ENCODE results near the gene AGO4.
"Not testable (repeated sequence)": the region's sequence is repeated elsewhere in the genome, so short reads cannot be mapped to it uniquely, and the experiment has no call there.

Gene AGO4

DNA sequence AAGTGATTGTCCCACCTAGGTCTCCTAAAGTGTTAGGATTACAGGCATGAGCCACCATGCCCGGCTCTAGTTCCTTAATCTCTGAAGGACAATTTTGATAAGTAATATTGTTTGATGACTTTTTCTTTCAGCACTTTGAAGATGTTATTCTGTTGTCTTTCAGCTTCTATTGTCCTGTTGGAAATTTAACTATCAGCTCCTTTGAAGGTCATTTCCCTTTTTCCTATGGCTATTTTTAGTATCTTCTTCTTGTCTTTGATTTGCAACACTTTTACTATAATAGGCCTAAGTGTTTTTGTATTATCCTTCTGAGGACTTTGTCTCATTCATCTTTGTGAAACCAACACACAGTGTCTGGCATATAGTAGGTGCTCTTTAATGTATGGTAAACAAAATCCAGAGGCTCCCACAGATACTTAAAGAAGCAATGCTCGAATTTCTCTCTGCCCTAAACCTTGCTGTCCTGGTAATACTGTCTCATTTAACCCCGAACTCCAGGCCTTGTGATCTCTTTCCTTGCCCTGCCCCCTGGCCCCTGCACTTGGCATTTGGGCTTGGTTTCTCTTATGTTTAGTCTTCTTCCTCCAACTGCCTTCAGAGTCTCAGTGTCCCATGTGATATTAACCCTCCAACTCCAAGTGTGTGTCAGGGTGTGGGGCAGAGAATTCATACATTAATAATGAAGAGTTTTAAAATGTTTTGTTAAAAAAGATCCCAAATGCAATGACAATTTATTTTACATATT, 56.2 kb downstream of the AGO4 start:
- no peak for DNase-seq (ENCODE audit: extremely low read depth in 1 of 2, low read depth in 1 of 2)

DNA sequence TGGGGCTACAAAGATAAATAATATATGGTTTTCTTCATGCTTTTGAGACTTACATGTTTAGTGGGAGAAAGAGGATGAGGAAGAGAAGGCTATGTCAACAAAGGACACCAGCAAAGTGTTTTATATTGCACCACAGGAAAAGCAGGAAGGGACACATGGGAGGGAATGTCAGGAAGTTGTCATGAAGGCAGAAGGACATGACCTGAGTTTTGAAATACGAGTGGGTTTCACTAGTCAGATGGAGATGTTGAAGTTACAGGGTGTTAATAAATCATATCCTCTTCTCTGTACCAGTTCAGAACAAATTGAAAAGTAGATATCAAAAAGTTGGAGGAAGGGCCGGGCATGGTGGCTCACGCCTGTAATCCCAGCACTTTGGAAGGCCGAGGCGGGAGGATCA, 57.0 kb downstream of the AGO4 start:
- DNase-seq (ENCODE audit: extremely low read depth in 1 of 2, low read depth in 1 of 2) = no peak

DNA sequence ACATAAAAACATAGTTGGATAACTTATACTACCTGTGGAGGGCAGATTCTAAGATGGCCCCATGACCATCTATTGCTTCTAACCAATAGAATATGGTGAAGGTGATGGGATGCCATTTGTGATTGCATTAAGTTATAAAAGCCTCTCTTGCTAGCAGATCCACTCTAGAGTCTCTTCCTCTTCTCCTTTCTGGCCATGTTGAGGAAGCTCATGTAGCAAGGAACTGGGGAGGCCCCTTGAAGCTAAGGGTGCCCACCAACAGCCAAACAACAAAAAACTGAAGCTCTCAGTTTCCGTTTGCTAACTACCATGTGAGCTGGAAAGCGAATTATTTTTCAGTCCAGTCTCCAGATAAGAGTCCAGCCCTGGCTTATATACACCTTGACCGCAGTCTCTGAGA, 59.2 kb downstream of the AGO4 start:
- no peak for DNase-seq (ENCODE audit: extremely low read depth in 1 of 2, low read depth in 1 of 2)

DNA sequence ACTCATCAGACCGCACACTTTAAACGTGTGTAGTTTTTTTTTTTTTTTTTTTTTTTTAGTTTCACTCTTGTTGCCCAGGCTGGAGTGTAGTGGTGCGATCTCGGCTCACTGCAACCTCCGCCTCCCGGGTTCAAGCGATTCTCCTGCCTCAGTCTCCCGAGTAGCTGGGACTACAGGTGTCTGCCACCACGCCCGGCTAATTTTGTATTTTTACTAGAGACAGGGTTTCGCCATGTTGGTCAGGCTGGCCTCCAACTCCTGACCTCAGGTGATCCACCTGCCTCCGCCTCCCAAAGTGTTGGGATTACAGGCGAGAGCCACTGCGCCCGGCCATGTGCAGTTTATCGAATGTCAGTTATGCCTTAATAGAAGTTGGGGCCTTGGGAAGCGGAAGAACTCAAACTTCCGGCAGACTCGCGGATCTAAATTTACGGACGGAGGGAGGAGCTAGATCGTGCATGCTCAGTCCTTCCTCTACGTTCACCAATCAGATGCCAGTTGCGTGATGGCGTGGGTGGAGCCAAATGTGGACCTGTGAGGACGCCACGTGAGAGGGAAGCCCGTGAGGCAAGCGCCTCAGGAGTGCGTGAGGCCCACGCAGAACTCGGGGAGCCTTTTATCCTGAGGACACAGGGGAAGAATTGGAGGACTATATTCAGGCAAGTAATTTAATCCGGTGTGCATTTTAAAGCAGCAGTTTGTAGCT, 61.6 kb downstream of the AGO4 start:
- not testable (repeated sequence) for DNase-seq (ENCODE audit: extremely low read depth in 1 of 2, low read depth in 1 of 2)

DNA sequence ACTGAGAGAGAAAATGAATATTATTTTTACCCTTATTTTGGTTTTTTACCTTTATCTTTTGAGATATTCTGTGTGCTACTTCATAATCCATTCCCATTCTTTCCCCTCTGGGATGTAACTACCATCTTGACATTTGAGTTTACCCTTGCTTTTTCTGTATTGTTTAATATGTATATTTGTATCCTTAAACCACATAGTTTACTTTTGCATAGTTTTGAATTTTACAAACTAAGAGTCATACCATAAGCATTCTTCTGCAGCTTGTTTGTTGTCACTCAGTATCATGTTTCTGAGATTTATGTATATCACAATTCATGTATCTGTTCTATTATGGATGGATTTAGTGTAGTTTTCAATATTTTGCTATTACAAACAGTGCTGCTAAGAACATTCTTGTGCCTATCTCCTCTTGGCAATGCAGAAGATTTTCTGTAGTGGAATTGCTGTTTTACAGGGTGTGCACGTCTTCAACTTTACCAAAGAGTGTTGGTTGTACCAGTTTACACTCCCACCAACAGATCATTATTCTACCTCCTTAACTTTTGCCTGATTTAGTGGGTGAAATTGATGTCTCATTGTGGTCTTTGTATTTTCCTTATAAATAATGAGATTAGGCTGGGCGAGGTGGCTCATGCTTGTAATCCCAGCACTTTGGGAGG, 63.0 kb downstream of the AGO4 start:
- DNase-seq (ENCODE audit: extremely low read depth in 1 of 2, low read depth in 1 of 2) = no peak

DNA sequence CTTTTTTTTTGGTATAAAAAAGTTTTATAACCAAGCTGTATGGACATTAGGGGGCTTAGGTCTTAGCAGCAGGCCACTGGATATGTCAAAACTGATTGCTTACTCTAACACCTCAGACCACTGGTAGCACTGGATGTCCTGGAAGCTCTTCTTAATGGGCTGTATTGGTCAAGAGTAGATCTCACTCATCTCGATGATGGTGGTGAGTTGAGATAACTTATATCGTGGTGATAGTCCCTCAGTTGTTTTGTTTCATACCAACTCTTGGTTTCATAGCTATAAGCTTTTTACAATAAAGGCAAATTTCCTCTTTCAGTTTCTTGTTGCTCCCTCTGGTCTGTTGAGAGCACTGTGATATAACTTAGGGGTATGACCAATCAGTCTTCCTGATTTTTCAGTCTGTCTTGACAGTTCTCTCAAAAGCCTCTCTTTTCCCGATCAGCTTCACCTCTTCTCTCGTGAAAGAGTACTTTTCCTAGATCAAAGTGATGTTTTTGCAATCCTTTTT, 65.5 kb downstream of the AGO4 start:
- DNase-seq (ENCODE audit: extremely low read depth in 1 of 2, low read depth in 1 of 2) = no peak

DNA sequence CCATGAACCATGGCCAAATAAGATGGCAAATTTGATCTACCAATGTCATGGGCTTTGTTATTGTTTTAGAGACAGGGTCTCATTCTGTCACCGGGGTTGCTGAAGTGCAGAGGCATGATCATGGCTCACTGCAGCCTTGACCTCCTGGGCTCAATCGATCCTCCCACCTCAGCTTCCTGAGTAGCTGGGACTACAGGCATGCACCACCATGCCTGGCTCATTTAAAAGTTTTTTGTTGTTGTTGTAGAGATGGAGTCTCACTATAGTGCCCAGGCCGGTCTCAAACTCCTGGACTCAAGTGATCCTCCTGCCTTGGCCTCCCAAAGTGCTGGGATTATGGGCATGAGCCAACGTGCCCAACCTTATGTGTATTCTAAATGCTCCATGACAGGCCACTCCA, 66.3 kb downstream of the AGO4 start:
- not testable (repeated sequence) for DNase-seq (ENCODE audit: extremely low read depth in 1 of 2, low read depth in 1 of 2)

DNA sequence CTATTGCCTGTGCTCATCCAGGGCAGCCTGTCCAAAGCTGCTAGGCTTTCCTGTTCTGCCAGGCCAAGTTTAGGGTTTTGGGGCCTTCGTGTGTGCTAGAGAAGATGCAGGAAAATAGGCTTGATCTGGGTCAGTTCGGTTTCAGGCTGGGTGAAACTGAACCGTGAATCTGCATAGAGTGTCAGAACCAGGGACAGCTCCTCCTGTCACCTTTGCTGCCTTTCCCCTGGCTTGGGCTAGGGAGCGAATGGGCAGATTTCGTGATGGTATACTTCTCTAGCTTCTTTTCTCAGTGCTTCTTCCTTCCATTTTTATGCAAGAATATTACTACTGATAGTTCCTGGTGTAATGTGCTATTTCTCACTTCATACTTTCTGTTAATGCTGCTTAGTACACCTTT, 69.2 kb downstream of the AGO4 start:
- no peak for DNase-seq (ENCODE audit: extremely low read depth in 1 of 2, low read depth in 1 of 2)

DNA sequence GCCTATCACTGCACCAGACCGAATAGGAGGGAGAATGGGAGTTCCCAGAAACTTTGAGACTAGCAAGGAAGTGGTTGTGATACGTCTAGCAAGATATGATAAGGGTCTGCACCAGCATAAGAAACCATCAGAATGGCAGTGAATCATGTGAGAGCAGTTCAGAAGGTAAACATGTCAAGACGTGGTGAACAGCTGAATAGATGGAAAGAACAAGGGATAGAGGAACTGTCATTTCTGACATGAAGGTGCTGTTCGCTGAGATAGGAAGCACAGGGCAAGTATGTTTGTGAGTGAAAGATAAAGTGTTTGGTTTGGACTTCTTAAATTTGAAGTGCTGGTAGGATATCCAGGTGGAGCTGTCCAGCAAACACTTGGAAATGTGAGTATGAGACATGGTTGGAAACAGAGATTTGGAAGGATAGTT, 74.0 kb downstream of the AGO4 start:
- no peak for DNase-seq (ENCODE audit: extremely low read depth in 1 of 2, low read depth in 1 of 2)

DNA sequence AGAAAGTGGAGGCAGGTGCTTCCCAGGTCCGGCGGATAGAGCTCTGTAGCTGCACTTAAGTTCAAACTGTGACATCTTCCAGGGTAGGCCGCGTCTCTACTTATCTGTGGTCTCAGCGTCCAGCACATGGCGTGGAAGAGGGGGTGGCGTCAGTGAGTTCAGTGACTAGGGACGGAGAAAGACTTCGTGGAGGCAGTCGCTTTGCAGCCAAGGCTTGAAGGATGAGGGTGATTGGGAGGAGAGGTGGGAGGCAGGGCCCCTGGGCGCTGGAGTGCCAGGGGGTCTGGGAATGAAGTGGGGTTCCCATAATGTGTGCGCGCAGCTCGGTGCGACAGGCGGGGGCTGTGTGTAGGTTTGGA, 74.7 kb downstream of the AGO4 start:
- no peak for DNase-seq (ENCODE audit: extremely low read depth in 1 of 2, low read depth in 1 of 2)

DNA sequence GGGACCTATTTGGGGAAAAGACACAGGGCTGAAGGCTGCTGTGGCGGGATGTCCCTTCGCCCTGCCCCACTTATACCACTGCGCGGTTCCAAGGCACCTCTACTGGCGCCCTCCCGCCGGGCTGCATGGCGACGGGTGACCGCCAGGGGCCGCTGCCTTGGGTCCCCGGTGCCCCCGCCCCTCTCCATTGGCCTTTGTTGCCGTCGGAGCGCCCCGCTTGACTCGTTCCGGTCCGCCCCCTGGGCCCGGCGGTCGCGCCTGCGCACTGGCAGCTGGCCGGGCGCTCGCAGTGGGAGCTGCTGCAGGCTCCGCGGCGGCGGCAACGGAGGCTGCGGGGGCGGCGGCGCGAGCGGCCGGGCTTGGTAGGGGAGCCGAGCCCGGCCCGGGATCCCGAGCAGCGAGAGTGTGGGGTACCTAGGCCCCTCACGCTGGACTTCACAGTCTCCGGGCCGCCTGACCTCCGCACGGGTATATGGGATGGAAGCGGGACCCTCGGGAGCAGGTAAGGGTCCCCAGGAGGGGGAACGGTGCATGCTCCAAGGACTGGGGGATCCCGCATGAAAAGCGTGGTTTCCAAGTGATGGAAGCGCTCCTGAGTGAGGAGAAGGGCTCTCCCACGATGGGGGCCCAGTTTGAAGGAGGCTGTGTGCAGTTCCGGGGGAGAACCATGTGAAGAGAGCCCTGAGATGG, 75.3 kb downstream of the AGO4 start, which contains the start of gene AGO1:
Gene AGO1 (plus strand): TSS at position 265 of the 690 bp plus-strand sequence. CDS start 213 bp downstream, at position 478.
- DNase-seq (ENCODE audit: extremely low read depth in 1 of 2, low read depth in 1 of 2) = peak; percentile 90 to 96

DNA sequence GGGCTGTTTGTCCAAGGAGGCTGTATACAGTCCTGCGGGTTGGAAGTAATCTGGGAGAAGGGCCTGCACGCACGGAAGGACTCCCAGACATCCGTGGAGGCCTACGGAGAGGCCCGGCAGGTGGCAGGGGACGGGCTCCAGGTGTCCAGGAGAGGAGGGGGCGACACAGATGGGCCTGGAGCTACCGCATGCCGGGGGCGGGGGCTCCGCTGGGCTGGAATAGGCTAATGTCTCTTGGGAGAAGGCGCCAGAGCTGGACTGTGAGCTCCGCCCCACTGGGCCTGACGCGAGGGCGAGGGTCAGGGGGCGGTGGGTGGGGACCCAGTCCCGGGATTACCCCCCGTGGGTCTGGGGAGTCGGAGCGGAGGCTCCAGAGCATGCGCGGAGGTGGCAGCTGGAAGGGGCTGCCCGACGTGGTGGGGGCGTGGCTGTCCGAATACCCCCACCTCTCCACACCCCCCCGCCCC, 75.9 kb downstream of the AGO4 start:
- peak; percentile 17 to 40 for DNase-seq (ENCODE audit: extremely low read depth in 1 of 2, low read depth in 1 of 2)

DNA sequence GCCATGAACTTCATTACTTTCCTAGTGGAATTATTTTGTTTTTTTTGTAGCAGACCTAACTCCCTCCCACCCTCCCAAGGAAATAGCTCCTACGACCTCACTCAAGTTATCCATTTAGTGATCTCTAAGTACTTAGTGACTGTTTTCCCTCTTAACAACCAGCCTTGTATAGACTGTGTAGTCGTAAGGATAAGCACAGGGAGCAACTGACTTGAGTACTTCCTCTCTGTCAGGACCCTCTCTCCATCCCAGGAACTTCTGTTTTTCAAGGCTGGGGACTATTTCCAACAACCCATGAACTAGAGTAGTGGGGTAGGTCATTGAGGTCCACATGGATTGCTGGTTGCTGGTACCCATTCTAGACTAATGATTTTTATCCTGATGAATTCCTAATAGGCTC, 77.1 kb downstream of the AGO4 start:
- no peak for DNase-seq (ENCODE audit: extremely low read depth in 1 of 2, low read depth in 1 of 2)

DNA sequence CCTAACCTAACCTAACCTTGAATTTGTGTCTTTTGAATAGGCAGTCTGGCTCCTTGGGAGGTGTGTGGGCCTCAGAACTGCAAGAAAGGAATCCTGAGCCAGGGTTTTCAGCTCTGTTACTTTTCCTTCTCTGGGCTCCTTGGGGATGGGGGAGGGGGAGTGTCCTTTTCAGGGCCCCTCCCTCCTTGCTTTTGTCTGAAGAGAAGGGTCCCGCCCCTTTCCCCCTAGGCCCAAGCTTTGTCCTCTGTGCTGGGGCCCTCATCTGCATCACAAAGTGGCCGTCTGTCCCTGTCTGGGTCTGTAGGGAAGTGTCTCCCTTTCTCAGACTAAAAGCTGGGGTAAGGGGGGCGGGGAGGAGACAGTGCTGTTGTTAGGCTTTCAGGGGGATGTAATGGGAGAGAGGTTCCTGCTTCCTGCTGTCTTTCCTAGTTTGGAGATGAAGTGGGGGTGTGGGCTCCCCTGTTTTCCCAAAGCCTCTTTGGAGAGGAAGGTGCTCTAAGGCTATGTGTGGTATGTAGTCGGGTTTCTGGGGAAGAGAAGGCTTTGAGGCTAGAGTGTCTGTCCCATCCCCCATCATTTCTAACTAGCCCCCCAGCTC, 78.2 kb downstream of the AGO4 start:
- DNase-seq (ENCODE audit: extremely low read depth in 1 of 2, low read depth in 1 of 2) = no peak

DNA sequence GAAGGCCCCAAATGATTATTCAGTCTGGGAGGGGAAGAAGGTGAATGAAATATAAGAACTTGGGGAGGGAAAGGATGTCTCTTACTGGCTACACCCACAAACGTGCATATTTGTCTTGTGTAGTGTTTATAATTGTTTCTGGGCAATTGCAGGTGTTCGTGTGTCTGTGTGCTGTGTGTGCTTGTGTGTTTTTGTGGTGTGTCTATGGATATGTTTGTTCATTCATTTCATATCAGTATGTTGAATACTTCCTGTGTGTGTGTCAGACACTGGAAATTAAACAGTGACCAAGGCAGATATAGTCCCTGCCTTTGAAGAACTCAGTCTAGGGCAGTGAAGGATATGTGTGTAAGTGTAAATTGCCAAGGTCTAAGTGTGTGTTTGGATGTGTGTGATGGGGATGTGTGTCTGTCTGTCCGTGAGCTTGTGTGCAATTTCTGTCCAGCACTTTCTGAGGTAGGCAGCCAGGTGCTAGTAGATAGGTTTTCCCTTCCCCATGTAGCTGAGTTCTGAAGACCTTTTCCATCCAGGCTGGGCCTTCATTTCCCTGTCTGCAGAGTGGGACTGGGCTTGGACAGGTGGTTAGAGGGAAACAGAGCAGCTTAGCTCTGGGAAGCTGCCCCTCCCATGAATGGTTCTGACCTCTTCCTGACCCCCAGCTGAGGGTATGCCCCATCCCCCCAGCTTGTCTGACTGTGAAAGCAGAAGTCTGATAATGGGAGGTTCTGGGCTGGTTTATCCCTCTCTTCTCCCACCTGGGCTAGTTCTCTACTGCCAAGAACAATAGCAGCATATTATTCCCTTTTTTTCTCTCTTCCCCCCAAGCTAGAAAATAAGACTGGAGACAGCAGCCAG, 79.0 kb downstream of the AGO4 start:
- DNase-seq (ENCODE audit: extremely low read depth in 1 of 2, low read depth in 1 of 2) = no peak

DNA sequence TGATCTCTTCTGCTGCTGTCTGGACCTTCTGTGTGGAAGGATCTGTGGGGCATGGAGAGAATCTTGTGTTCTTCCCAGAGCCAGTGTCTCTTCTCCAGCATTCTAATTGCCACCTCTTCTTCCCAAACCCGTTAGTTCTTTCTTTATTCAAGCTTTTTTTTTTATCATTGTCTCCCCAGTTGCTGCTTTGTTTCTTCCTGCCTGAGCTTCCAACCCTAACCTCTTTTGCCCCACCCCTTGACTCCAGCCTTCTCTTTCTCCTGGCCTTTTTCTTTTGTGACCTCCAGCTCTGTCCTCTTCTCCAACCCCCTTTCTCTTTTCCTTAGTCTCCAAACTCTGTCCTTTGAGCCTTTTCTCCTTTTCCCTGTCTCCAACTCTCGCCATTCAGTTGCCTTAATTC, 79.7 kb downstream of the AGO4 start:
- DNase-seq (ENCODE audit: extremely low read depth in 1 of 2, low read depth in 1 of 2) = no peak

DNA sequence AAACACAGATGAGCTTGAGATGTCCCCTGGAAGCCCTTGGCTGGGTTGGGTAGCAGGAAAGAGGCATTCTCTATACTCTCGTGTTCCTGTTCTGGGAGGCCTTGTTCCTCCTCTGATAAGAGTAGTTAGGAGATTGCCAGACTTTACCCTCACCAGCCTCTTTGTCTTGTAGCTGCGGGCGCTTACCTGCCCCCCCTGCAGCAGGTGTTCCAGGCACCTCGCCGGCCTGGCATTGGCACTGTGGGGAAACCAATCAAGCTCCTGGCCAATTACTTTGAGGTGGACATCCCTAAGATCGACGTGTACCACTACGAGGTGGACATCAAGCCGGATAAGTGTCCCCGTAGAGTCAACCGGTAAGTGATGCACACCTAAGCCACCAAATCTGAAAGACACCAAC, 80.4 kb downstream of the AGO4 start:
- DNase-seq (ENCODE audit: extremely low read depth in 1 of 2, low read depth in 1 of 2) = no peak

DNA sequence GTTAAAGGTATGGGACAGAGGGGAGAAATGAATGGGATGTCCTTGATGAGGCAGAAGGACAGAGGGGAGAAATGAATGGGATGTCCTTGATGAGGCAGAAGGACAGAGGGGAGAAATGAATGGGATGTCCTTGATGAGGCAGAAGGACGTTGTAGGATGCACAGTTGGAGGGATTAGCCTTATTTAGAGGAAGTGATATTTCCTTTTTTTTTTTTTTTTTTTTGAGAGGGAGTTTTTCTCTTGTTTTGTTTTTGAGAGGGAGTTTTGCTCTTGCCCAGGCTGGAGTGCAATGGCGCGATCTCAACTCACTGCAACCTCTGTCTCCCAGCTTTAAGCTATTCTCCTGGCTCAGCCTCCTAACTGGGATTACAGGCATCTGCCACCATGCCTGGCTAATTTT, 81.2 kb downstream of the AGO4 start:
- DNase-seq (ENCODE audit: extremely low read depth in 1 of 2, low read depth in 1 of 2) = not testable (repeated sequence)

DNA sequence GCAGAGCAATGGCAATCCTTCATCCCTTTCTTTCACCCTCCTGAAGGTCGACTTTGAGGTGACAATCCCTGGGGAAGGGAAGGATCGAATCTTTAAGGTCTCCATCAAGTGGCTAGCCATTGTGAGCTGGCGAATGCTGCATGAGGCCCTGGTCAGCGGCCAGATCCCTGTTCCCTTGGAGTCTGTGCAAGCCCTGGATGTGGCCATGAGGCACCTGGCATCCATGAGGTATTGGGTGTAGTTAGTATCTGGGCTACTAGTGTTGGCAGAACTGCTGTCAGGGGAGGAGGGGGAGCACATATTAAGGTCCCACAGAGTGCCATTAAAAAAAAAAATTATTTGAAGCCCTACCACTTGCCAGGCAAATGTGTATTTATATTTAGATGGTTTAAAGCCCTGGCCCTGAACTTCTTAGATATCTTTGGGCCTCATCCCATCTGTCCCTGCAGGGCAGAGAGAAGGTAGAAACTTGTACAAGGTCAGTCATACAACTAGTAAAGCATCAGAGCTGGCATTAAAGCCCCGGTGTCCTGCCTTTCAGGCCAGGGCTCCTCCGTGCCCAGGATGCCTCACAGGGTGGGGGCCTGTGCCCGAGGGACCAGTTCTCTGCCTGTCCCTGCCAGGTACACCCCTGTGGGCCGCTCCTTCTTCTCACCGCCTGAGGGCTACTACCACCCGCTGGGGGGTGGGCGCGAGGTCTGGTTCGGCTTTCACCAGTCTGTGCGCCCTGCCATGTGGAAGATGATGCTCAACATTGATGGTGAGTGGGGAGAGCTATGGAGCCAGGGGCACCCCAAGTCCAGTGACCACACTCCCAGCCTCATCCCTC, 85.4 kb downstream of the AGO4 start:
- DNase-seq (ENCODE audit: extremely low read depth in 1 of 2, low read depth in 1 of 2) = no peak
